Stimulated activated CD4-positive, alpha-beta T cell treated with anti-CD3 and anti-CD28 coated beads, Interleukin-1b, Interleukin-23, amount 100 ng/mL, for 4 hours (primary cell): ENCODE results near the gene EIF2S3B.

ENCODE experiments used
- DNase-seq, 2 donors: peaks; one replicate each; pipeline ENCODE4 v3.0.0-alpha.2; 2020; ENCODE audit warnings: low read depth in 2 of 2

Gene EIF2S3B

DNA sequence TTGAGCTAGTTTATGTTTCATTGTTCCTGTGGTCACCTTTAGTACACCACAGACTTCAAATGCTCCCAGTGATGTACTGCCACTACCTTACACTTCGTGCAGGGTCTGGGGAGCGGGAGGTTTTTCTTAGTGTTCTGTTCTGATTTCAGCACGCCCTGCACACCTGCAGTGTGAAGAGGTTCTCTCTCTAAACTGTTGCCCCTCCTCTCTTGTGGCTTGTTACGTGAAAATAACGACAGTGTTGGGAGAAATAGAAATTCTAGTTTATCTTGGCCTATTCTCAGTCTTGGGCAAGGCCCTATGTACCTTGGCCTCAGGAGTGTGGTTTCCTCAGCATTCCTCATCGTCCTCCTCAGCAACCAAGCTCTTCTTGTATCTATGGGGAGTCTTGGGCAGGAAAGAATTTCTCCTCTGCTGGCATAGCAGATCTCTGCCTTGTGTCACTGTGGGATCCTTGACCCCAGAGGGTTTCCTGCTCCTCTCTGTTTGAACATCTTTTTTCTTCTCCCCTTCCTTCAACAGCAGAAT is 48.6 kb downstream of the EIF2S3B start:
- DNase-seq = no peak

DNA sequence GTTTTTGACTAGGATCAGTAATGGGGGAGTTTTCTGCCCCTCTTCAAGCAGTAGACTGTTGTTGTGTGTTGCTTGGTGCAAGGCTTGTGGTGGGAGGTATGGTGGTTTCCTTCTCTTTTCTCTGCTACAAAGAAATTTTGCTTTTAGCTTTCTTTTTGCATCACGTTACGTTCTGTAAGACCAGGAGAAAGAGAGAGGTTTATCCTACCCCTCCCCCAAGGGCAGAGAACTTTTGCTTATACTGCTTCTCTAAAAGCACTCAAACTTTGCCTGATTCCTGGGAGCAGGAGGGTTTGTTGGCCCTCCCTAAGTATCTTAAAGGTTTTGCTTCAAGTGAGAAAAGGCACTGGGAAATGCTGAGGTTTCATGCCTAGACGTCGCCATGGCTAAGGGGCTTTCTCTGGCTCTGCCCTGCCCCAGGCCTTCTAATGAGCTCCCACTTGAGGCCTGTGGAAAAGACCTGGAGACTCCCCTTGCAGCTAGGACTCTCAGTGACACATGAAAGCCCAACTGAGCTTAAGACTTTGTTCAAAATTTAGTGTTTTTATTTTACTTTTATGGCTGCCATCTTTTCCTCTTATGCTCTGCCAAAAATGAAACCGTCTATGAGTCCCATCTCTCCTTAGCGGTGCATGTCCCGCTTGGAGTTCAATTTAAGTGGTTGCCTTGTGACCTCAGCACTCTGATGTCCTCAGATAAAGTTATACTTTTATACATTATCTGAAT is 49.2 kb downstream of the EIF2S3B start:
- DNase-seq = no peak

DNA sequence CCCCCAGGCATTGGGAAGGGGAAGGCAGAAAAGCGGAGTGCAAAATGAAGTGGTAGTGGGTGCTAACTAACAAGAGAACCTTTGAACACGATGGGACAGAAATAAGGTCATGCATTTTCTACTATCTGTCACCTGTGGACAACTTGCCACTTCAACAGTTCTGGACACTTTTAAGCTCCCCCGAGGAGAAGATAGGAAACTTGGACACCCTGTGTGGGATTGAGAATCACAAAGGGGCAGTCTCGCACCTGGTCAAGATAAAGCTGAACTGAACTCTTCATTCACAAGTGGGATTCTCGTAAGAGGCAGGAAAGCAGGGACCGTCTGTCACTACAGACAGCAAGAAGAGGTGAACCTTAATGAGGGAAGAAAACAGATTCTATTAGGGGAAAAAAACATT is 51.6 kb downstream of the EIF2S3B start:
- DNase-seq = no peak

DNA sequence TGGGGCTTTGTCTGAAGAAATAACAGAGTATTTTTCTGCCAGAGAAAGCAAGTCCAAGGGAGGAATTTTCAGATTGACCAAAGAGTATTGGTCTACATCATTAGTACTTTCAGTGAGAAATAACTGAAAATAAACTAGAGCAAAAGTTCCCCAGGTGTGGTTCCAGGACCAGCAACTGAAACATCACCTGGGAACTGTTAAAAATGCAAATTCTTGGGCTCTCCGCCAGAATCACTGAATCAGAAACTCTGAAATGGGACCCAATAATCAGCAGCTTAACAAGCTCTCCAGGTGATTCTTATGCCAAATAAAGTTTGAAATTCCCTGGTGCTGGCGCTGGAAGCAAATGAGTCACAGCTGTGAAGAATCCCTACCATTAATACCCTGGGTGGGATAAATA is 52.1 kb downstream of the EIF2S3B start:
- DNase-seq = no peak
